HS-5 (cell line): ENCODE data around the gene NLRC5.
"Not testable (repeated sequence)": the region's sequence is repeated elsewhere in the genome, so short reads cannot be mapped to it uniquely, and the experiment has no call there.

Experiments
- DNase-seq: peaks from one replicate; pipeline ENCODE4 v3.0.0-alpha.2; 2012; ENCODE audit warnings: low read depth

The NLRC5 gene

DNA sequence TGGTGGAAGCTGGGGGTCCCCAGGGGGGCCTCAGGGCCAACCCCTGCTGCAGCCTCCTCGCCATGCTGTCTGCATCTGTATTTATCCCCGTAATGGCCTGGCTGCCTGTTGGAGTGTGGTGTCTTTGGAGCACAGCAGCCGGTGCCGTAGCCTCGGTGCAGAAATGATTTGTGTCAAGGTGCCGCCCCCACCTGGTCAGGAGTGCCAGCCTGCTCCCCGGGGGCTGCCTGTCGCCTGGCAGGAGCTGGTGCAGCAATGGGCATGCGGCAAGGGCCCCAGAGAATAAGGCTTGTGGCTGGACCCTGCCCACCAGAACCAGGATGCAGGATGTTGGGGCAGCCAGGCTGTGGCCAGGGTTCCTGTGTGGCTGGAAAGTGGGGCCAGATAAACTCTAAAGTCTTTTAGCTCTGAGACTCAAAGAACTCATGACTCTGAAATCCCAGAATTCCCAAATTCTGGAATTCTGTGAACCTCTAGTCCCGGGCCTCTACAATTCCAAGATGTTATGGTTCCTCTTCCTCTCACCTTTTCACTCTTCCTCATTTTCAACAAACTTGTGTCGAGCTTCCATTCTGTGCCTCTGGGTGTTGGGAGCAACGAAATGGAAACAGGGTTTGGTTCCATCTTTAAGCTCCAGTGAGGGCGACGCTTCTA lies 109.0 kb downstream of the NLRC5 start:
- no peak for DNase-seq

DNA sequence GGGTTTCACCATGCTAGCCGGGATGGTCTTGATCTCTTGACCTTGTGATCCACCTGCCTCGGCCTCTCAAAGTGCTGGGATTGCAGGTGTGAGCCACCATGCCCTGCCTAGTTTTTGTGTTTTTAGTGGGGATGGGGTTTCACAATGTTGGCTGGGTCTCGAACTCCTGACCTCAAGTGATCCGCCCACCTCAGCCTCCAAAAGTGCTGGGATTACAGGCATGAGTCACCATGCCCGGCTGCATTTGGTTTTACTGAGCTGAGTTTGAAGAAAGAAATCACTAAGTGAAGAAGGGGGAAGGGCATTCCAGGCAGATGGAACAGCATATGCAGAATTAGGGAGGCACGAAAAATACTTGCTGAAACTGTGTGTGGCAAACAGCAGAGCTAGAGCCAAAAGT lies 110.6 kb downstream of the NLRC5 start:
- DNase-seq: not testable (repeated sequence)

DNA sequence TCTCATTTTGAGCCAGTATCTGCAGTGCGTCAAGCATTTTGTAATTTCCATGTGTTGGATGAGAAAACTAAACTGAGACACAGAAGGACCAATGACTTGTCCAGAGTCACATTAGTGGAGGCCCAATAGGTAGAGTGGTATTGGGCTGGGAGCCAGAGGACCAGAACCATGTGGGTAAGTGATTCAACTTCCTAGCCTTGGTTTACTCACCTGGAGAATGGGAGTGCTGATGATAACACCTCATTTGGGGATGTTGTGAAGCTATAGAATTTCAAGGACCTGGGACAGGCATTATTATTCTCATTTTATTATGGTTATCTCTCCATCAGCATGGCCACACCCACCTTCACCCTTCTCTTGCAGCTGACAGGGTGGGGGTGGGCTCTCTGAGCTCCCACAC lies 111.1 kb downstream of the NLRC5 start:
- no peak for DNase-seq

DNA sequence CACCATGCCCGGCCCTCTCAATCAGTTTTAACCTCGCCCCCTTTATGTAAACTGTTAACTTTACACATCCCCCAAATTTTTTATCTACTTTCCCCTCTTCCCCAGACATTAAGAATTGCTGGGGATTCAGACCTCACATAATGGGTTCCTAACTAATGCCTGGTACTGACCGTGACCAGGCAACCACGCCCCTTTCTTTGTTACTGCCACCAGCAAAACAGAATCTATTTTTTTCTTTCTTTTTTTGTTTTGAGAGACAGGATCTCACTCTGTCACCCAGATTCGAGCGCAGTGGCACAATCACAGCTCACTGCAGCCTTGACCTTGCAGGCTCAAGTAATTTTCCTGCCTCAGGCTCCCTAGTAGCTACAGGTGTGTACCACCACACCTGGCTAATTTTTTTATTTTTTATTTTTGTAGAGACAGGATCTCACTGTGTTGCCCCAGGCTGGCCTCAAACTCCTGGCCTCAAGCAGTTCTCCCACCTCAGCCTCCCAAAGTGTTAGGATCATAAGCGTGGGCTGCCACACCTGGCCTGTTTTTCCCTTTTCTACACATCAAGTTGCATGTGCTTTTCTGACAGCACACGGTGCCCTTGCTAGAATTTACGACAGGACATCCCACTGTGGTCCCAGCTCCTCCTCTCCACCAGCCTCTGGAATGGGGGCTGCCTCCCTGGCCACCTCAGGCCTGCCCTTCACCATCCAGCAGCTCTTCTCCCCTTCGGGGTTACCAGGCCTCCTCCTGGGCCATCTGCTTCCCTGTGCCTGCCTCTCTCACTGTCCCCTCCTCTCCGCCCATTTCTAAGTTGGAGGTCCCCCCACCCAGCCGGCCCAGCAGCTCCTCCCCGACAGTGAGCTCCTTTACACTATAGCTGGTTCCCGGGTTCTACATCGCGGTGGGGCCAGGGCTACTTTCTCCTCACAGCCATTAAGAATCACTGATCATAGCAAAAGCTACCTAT lies 113.8 kb downstream of the NLRC5 start:
- no peak for DNase-seq

DNA sequence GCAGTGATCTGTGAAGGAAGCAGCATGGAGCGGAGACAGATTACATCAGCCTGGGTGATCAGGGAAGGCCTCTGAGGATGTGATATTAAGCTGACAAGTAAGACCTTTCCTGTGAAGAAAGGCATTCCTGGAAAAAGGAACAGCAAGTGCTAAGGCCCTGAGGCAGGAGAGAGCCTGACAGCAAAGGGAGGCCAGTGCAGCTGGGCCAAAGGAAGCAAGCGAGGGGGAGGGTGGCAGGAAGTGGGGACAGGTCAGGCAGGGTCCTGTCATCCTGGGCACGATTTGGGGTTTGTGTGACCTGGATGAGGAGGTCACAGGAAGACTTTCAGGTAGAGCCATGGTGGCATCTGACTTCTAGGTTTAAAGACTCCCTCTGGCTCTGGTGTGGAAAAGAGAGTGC lies 115.3 kb downstream of the NLRC5 start:
- no peak for DNase-seq

DNA sequence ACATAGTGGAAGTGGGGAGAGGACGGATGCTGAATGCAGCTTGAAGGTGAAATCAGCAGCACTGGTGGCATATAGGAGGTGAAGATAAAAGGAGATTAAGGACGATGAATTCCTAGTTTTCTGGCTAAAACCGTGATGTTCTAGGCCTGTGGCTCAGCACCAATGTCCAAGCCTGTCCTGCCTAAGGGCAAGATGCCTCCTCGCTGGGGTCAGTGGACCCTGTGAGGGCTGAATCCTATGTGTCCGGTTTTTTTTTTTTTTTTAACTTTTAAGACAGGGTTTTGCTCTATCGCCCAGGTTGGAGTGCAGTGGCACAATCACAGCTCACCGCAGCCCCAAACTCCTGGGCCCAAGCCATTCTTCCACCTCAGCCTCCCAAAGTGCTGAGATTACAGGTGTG lies 115.8 kb downstream of the NLRC5 start:
- no peak for DNase-seq

DNA sequence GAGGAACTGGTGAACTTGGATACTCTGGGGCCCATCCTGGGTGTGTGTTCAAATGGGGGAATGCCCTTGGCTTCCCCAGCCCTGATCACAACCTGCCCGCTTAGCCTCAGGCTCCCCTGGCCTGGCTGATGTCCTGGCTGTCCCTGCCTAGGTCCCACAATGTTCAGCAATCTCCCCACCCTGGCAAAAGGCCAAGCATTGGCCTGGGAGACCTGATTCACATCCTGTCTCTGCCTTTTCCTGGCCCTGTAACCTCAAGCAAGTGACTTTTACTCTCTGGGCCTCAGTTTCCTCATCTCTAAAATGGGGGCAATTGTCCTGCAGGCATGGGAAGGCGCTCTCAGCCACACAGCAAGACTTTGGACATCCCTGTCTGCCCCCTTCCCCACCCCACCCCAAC lies 117.4 kb downstream of the NLRC5 start:
- no peak for DNase-seq

DNA sequence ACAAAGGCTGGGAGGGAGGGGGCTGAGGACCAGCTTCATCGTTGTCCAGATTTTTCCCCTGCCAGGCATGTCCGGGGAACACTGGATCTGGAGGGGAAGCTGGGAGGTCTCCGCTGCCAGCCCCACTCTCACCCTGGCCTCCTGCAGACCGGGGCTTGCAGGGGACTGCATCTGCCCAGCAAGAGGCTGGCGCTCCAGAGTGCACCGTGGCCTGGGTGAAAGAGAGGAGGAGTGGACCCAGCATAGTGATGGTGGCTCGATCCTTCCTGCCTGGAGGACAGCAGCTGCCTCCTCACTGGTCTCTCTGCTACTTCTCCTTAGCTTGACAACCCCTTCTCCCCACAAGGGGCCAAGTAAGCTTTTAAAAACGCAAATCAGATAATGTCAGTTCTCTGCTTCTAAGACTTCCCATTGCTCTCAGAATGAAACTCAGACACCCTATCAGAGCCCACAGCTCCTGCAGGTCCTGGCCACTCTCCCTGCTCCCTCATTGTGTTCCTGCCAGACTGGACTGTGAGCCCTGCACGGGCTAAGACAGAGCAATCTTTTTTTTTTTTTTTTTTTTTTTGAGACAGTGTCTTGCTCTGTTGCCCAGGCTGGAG lies 118.1 kb downstream of the NLRC5 start:
- no peak for DNase-seq

DNA sequence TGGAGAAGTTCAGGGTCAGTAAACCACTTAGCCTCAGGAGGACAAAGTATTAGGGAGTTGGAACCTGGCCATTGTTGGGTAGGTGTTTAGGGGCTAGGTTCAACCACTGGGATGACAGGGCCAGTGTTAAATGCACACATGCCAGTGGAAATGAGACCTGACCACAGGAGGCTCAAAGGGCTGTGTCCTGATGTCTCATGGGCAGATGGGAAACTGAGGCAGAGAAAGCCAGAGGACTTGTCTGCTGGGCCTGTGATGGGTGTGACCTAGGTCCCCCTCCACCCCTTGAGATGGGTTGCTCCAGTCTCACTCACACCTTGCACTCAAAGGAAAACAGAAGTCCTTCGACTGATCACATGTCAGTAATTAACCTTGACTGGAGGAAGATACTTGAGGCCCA lies 119.1 kb downstream of the NLRC5 start:
- DNase-seq: no peak

DNA sequence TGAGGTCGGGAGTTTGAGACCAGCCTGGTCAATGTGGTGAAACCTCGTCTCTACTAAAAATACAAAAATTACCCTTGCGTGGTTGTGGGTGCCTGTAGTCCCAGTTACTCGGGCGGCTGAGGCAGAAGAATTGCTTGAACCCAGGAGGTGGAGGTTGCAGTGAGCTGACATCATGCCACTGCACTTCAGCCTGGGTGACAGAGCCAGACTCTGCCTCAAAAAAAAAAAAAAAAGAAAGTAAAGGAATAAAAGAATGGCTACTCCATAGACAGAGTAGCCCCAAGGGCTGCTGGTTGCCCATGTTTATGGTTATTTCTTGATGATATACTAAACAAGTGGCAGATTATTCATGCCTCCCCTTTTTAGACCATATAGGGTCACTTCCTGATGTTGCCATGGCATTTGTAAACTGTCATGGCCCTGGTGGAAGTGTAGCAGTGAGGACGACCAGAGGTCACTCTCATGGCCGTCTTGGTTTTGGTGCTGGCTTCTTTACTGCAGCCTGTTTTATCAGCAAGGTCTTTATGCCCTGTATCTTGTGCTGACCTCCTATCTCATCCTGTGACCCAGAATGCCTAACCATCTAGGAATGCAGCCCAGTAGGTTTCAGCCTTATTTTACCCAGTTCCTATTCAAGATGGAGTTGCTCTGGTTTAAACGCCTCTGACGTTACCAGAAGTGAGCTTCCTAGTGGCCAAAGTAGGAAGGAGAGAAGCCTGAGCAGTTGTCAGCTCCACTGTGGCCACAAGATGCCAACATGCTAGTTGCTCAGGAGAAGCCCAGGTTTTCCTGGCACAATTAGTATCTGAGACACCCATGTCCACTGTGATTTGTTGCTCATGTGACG lies 120.1 kb downstream of the NLRC5 start:
- not testable (repeated sequence) for DNase-seq

DNA sequence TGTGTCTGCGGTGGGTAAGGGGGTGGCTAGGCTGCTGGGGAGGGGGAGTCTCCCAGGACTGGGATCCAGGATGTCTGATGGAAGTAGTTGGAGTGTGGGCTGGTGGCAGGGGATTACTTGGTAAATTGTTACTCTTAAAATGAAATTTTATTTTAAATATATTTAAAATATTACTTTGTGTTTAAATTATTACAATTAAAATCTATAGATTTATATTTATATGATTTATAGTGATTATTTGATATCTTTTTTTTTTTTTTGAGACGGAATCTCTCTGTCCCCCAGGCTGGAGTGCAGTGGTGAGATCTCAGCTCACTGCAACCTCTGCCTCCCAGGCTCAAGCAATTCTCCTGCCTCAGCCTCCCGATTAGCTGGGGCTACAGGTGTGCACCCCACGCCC lies 121.6 kb downstream of the NLRC5 start:
- no peak for DNase-seq

DNA sequence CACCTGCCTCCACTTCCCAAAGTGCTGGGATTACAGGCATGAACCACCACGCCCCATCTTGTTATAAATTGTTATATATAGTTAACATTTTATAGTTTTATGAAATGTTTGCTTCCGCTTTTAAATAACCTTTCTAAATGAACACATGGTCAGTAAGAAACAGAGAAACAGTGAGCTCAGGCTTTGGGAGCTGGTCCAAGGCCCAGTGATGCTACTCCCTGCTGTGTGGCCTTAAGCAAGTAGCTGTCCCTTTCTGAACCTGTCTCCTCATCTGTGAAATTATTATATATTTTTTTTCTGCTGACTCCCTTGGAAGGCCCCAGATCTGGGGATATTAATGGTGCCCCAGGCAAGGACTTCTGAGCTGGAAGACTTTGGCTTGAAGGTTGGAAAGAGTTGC lies 122.1 kb downstream of the NLRC5 start:
- no peak for DNase-seq

DNA sequence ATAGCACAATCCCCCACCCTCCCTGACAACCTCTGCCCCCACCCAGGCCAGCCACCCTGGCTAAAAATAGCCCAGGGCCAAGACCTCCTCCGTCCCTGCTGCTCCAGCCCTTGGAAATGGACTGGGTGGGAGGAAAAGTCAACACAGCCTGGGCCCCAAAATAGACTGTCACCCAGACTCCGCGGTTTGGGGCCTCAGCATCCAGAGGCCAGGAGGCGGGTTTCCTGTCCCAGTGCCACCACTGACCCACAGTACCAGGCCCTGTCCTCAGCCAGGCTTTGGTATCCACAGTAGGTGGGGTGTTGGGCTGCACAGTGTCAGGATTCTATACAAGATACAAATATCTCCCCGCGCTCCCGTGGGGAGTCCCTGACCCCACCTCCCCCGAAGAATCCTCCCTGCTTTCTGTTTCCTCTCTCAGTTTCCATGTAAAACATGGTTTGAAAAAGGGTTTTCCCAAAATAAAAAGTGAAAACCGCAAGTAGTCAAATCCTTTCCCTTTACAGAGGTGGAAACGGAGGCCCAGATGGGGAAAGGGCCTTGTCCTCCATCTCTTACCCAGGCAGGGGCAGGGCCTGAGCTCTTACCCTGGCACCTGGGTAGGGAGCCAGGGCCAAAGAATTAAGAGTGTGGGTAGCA lies 123.2 kb downstream of the NLRC5 start:
- DNase-seq: no peak

DNA sequence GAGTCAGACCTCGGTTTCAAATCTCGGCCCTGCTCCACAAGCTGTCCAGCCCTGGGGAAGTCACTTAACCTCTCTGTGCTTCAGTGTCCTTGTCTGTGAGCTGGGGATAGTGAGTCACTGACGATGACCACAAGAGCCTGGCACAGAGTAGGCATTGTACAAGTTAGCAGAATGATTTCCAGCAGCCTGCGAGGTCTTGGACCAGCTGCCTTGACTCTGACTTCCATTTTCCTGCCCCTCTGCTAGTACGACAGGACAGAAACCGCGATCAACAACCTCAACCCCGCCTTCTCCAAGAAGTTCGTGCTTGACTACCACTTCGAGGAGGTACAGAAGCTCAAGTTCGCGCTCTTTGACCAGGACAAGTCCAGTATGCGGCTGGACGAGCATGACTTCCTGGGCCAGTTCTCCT lies 123.7 kb downstream of the NLRC5 start:
- no peak for DNase-seq

DNA sequence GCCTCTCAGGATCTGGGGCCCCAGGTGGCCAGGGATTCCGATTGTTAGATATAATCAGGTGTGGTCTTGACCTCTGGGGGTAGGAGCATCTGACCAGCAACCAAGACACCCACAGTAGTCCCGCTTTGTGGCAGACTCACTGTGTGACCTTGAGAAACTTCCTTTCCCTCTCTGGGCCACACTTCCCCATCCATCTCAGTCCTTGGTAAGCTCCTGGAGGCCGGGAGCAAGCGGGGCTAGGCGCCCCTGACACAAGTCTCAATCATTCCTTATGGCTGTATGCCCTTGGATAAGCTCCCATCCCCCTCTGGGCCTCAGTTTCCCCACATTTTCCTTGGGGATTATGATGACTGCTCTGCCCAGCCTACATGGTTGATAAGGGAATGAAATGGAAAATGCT lies 124.3 kb downstream of the NLRC5 start:
- no peak for DNase-seq

DNA sequence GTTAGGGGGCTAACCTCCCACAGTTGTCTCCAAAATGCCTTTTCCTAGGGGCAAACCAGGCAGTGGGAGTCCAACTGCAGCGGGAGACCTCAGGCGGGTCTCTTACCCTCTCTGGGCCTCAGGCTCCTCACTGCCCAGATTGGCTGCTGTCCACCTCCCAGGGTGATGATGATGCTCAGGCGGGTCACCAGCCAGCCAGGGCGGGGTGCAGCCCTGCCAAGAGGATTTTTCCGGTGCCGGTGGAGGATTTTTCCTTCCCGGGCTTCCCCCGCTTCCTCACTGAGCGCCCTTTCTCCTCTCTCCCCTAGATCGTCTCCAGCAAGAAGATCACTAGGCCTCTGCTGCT lies 125.8 kb downstream of the NLRC5 start:
- DNase-seq: no peak

DNA sequence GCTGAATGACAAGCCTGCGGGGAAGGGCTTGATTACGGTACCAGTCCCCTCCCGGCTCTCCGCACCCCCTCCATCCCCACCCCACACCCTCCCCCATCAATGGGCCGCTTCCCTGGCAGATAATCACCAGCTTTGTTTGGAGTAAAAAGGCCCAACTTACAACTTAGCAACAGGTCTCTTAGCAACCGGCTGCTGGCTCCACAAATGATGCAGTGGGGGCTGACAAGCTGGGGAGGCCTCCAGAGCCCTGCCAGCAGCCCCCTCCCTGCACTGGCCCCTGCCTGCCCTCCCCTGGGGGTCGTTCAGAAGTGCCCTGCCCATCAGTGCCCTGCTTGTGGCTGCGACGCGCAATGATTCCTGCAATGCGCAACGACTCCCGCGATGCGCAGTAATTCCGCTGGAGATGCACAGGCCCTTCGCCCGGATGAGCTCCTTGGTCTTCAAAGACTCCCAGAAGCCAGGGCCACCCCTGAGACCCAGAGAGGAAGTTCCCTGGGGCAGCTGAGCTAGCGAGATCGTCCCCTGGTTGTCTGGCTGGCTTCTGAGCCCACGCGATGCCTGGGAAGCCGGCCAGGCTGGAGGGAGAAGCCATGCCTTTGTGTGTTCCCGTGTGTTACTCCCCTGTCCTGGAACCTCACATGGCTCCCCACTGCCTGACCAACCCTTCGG lies 126.3 kb downstream of the NLRC5 start:
- DNase-seq: no peak

DNA sequence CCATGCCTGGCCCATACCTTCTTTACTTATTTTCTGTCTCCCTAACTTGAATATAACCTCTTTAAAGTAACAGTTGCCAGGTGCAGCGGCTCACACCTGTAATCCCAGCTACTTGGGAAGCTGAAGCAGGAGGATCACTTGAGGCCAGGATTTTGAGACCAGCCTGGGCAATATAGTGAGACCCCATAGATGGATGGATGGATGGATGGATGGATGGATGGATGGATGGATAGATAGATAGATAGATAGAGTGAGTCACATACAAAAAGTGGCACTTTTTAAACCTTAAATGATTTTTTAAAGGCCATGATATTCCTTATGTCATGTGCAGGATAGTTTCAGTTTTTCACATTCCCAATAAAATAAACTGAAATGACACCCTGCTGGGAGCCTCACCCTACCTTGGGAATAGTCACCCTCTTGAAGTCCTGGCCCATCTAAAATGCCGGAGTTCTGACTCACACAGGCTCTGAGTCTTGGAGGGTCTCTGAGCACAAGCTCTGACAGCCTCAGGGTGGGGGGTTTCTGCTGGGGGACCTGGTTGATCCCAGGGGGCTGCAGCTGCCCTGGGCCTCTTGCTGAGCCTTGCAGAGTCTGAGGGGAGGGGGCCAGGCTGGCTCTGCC lies 129.2 kb downstream of the NLRC5 start:
- DNase-seq: no peak

DNA sequence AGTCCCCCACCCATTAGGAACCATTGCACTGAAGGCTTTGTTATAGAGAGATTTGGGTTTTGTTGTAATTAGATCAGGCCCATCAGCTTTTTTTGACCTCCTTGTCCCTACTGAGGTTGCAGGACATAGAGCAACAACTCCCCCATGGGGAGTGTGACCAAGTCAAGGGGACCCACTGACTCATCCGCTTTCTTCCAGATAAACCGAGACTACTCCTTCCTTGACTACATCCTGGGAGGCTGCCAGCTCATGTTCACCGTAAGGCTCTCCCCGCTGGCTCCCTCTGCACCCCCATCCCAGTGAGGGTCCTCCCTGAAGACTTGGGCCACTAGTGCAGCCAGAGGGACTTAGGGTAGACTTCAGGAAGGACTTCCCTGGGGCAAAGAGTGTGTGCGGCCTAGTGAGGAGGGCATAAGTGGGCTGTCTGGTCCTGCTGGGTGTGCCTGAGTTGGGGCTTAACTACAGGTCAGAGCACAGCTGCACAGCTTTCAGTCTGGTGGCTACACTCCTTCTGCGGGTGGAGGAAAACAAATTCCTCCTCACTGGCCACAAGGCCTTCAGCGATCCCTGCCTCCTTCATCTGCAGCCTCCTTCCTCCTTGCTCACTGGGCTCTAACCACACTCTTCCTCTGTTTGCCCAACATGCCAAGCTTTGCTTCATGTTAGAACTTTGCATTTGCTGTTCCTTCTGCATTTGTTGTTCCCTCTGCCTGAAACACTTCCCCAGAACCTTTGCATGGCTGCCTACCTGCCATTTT lies 134.0 kb downstream of the NLRC5 start:
- DNase-seq: no peak
